Muscle layer of duodenum (tissue), 2 donors: ENCODE results near the gene SLC4A1AP.

Experiments
- H3K27ac ChIP-seq: one replicate; pipeline ENCODE4 v1.7.0; 2013; ENCODE audit warnings: mild to moderate bottlenecking, low read length
- H3K27me3 ChIP-seq: one replicate; pipeline ENCODE4 v1.7.0; 2013; ENCODE audit warnings: low read depth, mild to moderate bottlenecking, control low read depth, low read length
- H3K36me3 ChIP-seq, 2 donors: one replicate each; pipeline ENCODE4 v1.7.0; 2013; ENCODE audit warnings: low read length in 2 of 2, control low read depth in 1 of 2, mild to moderate bottlenecking in 1 of 2; ENCODE audit not compliant: insufficient read depth in 2 of 2, control insufficient read depth in 1 of 2
- H3K4me1 ChIP-seq, 2 donors: one replicate each; pipeline ENCODE4 v1.7.0; 2013; ENCODE audit warnings: low read length in 2 of 2, mild to moderate bottlenecking in 2 of 2, control low read depth in 1 of 2, moderate library complexity in 1 of 2; ENCODE audit not compliant: insufficient read depth in 2 of 2, control insufficient read depth in 1 of 2
- H3K4me3 ChIP-seq, 2 donors: one replicate each; pipeline ENCODE4 v1.7.0; 2013; ENCODE audit warnings: low read length in 2 of 2, low read depth in 1 of 2, mild to moderate bottlenecking in 1 of 2
- H3K9me3 ChIP-seq, 2 donors: one replicate each; pipeline ENCODE4 v1.7.0; 2013; ENCODE audit warnings: low read length in 2 of 2, control low read depth in 1 of 2, mild to moderate bottlenecking in 1 of 2; ENCODE audit not compliant: control insufficient read depth in 1 of 2
- donor health status: healthy.

Gene SLC4A1AP

GRCh38 chr2:27714053-27714452, 50.4 kb downstream of the SLC4A1AP start:
- Histone ChIP-seq H3K4me1 (peaks cover 4 to 7% of the 10 kb centered on the region in 2 donors), H3K36me3 (no peaks in the 10 kb centered on the region), H3K4me3 (no peak overlapping the region), H3K9me3 (no peaks in the 10 kb centered on the region), H3K27ac (no peak overlapping the region), H3K27me3 (peaks cover 4% of the 10 kb centered on the region)

DNA sequence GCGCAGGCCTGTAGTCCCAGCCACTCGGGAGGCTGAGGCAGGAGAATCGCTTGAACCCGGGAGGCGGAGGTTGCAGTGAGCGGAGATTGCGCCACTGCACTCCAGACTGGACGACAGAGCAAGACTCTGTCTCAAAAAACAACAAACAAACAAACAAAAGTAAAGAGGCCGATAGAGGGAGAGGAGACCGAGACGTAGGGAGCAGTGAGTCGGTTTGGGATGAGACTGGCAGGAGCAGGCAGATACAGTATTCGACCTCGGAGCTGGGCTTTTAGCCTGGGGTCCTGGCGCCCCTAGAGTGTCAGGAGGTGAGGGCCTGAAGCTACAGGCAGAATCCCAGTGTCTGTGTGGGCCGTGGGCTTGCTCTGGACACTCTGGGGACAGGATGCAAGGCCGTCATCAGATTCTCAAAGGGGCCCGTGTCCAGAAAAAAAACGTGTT, 51.2 kb downstream of the SLC4A1AP start:
- Histone ChIP-seq H3K27ac (no peak overlapping the region), H3K27me3 (peaks cover 4% of the 10 kb centered on the region)

DNA sequence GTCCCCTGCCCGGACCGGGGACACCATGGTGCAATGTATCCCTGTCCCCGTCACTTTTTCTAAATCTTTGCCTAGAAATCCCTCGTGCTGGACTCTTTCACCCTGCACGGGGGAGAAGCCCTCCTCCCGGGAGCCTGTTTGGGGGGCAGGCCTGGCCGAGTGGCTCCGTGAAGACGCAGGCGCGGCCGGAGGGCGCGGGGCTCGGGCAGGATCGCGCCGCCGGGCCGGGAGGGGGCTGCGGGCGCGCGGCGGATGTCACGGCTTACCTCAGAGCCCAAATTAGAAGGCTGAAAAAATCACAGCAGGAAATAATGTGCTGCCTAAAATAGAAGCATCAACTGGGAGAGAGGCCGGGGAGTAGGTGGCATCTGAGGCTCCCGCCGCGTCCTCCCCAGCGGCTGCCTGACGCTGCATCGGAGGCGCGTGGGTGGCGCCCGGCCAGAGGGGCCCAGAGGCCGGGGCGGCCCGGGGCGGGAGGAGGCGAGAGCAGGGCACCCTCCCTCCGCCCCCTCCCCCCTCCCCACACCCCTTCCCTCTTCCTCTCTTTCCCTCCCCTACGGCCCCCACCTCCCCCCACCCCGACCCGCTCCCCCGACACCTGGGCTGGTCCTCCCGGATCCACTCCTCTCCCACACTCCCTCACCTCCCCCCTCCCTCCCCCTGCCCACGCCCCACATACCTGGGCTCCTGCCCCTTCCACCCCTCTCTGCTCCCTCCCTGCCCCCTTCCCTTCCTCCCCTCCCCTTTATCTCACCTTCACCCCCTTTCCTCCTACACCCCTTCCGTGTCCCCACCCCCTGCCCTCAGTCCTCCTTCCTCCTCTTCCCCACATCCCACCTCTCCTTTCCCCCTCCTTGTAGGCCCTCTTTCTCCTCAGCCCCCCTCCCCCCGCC, 51.9 kb downstream of the SLC4A1AP start:
- no peaks in the 10 kb centered on the region for H3K9me3 ChIP-seq
- no peak overlapping the region for H3K27ac ChIP-seq
- peaks cover 4% of the 10 kb centered on the region for H3K27me3 ChIP-seq
- no peaks in the 10 kb centered on the region for H3K36me3 ChIP-seq
- H3K4me3 ChIP-seq = peak overlapping the region; percentile 39 to 55
- peaks cover 4 to 7% of the 10 kb centered on the region in 2 donors for H3K4me1 ChIP-seq

More for the DNA sequence above, 51.2 kb downstream of the SLC4A1AP start:
- H3K4me3 ChIP-seq = peak overlapping the region; percentile 39 to 55
- H3K9me3 ChIP-seq = no peaks in the 10 kb centered on the region
- H3K4me1 ChIP-seq = peaks cover 4 to 7% of the 10 kb centered on the region in 2 donors
- H3K36me3 ChIP-seq = no peaks in the 10 kb centered on the region

DNA sequence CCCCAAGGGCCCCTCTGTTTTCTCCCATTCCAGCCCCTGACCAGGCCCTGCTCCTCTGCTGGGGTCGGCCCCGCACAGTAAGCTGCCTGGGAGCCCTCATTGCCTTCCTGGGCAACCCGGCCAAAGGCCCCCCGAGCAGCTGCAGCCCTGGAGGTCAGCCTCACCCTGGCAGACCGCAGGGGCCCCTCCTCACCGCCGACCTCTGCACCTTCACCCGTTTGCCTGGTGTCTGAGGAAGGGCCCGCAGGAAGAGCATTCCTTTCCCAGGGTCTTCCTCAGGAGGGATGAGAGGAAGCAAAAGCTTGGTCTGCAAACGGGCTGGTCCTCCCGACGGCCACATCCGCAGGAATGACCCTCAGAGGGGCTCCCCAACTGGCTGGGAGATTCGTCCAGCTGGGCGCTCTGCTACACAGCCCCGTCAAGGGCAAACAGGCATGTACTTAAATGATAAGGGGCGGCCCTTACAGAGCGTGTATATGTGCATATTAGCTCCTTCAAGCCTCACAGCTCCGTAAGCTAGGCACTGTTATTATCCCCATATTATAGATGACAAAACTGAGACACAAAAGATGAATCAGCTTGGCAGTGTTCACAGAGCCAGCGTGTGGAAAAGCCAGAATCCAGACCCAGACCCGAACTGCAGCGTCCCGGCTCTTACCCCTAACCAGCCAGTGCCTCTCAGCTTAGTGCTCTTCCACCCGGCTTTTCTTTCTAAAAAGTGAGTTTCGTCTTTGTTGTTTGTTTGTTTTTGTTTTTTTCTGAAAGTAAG, 52.8 kb downstream of the SLC4A1AP start:
- H3K4me3 ChIP-seq = no peak overlapping the region
- H3K27me3 ChIP-seq = peaks cover 4% of the 10 kb centered on the region
- peaks cover 4 to 7% of the 10 kb centered on the region in 2 donors for H3K4me1 ChIP-seq
- H3K36me3 ChIP-seq = no peaks in the 10 kb centered on the region
- no peak overlapping the region for H3K27ac ChIP-seq
- no peaks in the 10 kb centered on the region for H3K9me3 ChIP-seq

GRCh38 chr2:27717070-27717795, 53.5 kb downstream of the SLC4A1AP start:
- no peaks in the 10 kb centered on the region for H3K9me3 ChIP-seq
- H3K4me1 ChIP-seq = peaks cover 4 to 7% of the 10 kb centered on the region in 2 donors
- H3K27ac ChIP-seq = no peak overlapping the region
- peaks cover 4% of the 10 kb centered on the region for H3K27me3 ChIP-seq
- H3K36me3 ChIP-seq = no peaks in the 10 kb centered on the region
- no peak overlapping the region for H3K4me3 ChIP-seq

DNA sequence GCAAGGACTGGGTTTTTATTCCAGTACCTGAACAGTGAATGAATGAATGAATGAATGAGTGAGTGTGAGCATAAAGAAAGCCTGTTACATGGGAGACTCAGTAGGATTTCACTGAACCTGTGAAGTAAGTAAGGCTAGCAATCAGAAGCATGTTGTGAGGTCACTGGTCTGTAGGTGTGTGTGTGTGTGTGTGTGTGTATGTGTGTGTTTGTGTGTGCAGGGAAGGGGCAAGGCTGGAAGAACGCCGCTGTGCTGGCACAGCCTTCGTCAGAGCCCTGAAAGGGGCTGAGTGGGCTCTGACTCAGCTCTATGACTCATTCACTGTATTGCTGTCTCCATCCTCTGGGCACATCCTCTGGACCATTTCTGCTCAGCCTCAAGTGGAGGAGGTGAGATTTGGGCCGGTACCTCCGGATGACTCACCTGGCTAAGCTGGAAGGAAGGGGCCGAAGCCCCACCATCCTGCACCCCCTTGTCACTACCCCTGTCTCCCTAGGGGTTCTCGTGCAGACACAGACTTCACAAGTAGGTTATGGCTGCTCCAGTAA, 56.4 kb downstream of the SLC4A1AP start:
- H3K27ac ChIP-seq = no peak overlapping the region

DNA sequence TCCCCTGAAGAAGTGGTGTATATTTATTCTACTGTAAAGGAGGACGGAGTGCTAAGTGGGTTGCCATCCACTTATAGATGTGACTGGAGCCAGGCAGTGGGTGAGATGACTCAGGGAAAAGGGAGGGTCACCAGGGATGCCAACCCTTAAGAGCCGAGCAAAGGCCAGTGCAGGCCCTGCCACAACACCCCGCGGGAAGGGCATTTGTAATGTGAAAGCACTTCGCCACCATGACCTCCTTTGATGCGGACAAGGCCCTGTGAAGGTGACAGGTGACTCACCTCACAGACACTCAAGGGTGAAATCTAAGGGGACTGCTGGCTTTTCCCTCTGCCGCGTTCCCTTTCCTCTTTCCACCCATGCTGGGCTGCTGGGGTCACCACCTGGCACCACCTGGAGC, 57.6 kb downstream of the SLC4A1AP start:
- H3K27ac ChIP-seq = no peak overlapping the region
- H3K4me3 ChIP-seq = no peak overlapping the region
- H3K4me1 ChIP-seq = peaks cover 0 to under 1% of the 10 kb centered on the region in 2 donors
- H3K27me3 ChIP-seq = peaks cover 3% of the 10 kb centered on the region
- H3K9me3 ChIP-seq = no peaks in the 10 kb centered on the region
- H3K36me3 ChIP-seq = no peaks in the 10 kb centered on the region

More for the DNA sequence above, 56.4 kb downstream of the SLC4A1AP start:
- H3K27me3 ChIP-seq = peaks cover 4% of the 10 kb centered on the region
- H3K36me3 ChIP-seq = no peaks in the 10 kb centered on the region
- no peak overlapping the region for H3K4me3 ChIP-seq
- peaks cover 1 to 6% of the 10 kb centered on the region in 2 donors for H3K4me1 ChIP-seq
- H3K9me3 ChIP-seq = no peaks in the 10 kb centered on the region

- H3K27ac ChIP-seq = no peak overlapping the region
- H3K9me3 ChIP-seq = no peaks in the 10 kb centered on the region
- no peak overlapping the region for H3K4me3 ChIP-seq
- H3K36me3 ChIP-seq = no peaks in the 10 kb centered on the region
- no peaks in the 10 kb centered on the region for H3K4me1 ChIP-seq
- H3K27me3 ChIP-seq = no peaks in the 10 kb centered on the region
Measured at GRCh38 chr2:27721884-27722485, 58.3 kb downstream of the SLC4A1AP start.

- Histone ChIP-seq H3K9me3 (no peaks in the 10 kb centered on the region), H3K4me1 (no peaks in the 10 kb centered on the region), H3K36me3 (no peaks in the 10 kb centered on the region), H3K27me3 (no peaks in the 10 kb centered on the region), H3K27ac (peak overlapping the region; percentile 74), H3K4me3 (no peak overlapping the region)
Measured at GRCh38 chr2:27723372-27724144, 59.9 kb downstream of the SLC4A1AP start.

DNA sequence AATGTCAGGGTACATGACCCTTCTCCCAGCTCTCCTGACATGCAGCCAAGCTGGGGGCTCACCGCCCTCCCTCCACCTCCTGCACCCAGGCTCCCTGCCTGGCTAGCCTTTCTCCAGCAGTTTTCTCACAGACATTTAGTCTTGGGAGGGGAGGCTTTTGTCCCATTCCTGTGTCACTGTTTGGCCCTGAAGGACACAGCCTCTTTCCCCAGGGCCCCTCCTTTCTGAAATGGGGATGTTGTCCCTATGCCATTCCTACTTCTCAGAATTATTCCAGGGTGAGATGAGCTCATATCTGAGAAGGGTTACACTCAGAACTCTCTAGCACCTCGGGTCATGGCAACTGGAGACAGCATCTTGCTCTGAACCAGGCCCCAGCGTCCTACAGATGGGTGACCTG, 60.5 kb downstream of the SLC4A1AP start:
- H3K4me1 ChIP-seq = no peaks in the 10 kb centered on the region
- no peaks in the 10 kb centered on the region for H3K36me3 ChIP-seq
- H3K9me3 ChIP-seq = no peaks in the 10 kb centered on the region
- no peak overlapping the region for H3K4me3 ChIP-seq
- H3K27me3 ChIP-seq = no peaks in the 10 kb centered on the region
- H3K27ac ChIP-seq = peak overlapping the region; percentile 74
